GM18517 (cell line): ENCODE results near the gene BARHL1.

Experiments
- ATAC-seq: cut with Tn5 transposase; IDR thresholded peaks from one replicate; pipeline ENCODE4 v1.9.1; 2021; ENCODE audit warnings: mild to moderate bottlenecking, moderate library complexity; ENCODE audit not compliant: unreplicated experiment

Gene BARHL1

DNA sequence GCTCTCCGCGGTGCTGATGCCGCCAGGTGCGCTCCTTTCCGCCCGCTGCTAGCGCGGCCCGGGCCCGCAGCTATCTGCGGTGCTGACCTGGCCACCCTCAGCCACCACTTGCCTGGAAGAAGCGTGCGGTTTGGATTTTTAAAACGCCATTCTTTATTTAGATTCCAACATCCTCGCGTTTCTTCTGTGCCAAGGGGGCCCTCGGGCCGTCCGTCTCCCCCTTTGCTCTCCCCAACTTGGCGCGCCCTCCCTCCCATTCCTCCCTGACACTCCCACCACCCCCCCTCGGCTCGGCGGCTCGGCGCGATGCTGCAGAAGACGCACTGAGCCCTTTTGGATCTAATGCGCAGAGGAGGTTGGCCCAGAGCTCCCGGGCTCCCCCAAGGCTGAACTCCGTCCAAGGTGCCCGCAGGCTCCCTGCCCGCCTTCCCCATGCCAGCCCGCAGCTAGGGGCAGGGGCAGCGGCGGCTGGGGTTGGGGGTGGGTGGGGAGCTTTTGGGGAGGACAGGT, at the start of gene BARHL1:
BARHL1 (plus strand) TSS at position 331 of the 510 bp plus-strand sequence. CDS start 192 bp downstream, outside the sequence.
- ATAC-seq = no peak

DNA sequence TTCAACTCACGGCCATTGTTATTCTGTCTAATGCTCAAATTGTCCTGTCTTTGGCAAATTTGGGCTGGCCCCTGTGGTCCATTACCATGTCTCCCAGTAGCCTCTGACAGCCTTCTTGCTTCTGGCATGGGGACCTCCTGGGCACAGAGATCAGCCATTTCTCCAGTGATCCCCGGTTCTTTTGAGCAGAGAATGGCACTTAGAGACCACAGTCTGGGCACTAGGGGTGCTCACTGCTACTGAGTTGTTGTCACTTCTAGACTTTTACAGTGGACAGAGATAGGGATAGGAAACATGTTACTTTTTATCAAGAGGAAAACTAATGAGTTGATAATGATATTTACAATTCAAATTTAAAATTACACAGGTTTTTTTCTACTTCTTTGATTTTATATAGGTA, 47.6 kb upstream of the BARHL1 start:
- ATAC-seq = no peak

DNA sequence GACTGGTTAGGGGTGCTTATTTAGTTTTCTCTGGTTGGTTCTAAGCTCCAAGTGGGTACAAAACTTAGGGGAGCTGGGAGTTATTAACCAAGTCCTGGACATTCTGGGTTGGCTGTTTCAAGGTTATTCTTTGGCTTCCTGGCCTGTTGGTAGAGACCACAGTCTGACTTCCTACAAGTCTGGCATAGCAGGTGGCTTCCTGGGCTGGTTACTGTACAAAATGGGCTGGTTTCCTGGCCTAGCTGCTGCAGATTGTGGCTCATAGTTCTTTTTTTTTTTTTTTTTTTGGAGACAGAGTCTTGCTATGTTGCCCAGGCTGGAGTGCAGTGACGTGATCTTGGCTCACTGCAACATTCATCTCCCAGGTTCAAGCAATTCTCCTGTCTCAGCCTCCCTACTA, 46.3 kb upstream of the BARHL1 start:
- ATAC-seq = no peak

DNA sequence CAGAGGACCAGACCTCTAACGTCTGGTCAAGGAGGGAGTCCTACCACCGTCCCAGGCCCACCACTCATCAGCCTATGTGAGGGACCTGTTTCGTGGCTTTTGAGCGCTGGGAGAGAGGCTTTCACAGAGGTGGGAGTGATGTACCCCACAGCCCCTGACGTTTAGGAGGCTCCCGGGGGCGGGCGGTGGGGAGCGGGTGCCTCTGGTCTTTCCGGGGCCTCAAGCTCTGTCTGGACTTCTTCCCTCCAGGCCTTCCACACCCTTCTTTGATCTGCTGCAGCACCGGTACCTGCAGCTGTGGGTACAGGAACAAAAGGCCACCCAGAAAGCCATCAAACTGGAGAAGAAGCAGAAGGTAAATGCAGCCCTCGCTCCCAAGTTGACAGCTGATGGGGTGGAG, 45.1 kb upstream of the BARHL1 start:
- ATAC-seq = no peak

DNA sequence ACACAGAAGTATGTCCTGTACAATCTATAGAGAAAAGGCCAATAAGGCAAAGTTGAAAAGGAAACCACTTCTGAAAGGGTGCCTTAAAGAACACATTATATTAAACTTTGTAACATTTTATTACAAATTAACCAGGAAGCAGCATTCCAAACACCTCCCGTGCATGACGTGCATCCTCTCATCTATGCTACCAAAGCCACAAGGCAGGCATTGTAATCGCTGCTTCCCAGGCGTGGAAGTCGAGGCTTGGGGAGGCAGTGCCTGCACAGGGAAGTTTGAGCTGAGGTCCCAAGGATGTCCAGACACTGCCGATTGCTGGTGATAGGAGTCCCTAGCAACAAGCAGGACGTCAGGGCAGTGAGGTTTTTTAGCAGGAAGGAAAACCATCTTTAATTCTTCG, 44.3 kb upstream of the BARHL1 start:
- no peak for ATAC-seq

DNA sequence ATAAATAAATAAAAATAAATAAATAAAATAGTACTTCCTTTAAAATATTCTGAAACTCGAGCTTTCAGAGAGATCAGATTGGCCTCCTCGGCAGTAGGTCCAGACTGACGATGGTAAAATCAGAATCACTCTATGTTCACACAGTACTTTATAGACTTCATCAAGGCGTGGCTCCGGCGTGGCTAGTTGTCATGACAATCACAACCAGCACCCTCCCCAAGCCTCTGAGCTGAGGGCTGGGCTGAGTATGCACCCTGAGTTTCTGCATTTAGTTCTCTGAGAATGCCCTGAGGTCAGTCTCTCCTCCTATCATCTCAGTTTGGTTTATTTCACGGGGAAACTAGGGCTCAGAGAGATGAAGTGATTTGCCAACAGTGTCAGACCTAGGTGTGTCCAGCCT, 43.3 kb upstream of the BARHL1 start:
- ATAC-seq = no peak

DNA sequence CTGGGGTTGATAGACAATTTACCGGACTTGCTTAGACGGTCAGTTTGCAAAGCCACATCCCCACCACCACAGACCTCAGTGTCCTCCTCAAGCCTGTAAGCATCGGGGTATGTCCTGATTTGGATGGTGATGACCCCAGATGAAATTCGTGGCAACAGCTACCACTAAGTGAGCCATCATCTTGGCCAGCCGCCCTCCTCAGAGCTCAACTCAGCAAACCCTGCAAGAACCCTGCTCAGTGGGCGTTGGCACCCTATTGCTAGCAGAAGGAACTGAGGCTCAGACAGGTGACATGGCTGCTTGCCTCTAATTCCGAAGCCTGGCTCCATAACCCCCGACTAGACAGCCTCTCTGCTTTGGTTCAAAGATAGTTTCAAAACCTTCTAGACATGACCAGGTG, 41.4 kb upstream of the BARHL1 start:
- ATAC-seq = no peak

DNA sequence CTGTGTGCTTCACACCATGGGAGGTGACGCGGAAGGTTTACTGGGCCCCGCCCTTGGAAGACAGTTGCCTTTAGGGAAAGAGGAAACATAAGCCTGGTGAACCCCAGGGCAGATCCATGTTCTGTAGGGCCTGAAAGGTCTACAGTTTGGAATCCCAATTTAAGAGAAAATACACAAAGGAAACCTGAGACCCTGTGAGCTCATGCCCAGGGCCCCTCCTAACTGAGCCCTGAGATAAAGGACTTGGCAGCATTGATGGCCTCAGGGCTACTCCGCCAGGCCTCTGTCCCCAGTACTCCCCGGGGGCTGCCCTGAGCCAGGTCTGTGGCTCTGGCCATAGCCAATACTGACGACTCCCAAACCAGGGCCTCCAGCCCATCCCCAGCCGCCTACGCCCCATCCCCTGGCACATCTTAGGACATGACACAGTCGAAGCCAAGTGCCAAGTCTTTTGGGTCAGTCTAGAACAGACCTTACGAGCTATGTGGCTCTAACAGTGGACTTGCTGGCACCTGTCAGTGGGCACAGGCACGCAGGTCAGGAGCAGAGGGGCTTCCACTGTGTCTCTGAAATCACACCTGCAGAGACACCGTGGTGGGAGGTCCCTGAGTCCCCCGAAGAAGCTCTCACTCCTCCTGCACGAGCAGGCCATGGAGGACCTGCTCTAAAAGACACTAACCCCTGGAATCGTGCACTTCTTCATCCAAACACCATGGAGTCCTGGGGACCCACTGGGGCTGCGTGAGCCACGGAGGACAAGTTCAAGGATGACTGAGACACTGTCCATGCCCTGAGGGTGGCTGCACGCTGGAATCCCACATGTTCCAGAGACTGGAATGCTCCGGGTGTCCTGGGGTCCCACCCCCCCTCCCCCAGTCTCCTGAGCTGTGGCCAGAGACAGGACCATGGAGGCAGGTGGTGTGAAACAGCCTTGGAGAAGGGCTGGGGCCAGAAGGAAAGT, 40.3 kb upstream of the BARHL1 start:
- no peak for ATAC-seq

DNA sequence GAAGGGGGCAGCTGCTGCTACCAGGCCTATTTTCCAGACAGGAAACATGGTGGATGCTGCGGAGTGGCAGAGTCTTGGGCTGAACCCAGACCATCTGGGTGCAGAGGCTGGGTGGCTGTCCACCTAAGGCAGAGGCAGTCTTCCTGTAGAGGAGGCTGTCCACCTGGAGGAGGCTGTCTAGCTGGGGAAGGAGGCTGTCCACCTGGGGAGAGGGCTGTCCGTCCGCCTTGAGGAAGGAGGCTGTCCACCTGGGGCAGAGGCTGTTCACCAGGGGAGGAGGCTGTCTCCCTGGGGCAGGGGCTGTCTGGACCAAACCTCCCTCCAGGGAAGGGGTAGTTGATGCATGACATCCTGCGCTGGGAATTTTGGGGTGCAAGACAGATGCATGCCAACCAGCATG, 39.2 kb upstream of the BARHL1 start:
- no peak for ATAC-seq

DNA sequence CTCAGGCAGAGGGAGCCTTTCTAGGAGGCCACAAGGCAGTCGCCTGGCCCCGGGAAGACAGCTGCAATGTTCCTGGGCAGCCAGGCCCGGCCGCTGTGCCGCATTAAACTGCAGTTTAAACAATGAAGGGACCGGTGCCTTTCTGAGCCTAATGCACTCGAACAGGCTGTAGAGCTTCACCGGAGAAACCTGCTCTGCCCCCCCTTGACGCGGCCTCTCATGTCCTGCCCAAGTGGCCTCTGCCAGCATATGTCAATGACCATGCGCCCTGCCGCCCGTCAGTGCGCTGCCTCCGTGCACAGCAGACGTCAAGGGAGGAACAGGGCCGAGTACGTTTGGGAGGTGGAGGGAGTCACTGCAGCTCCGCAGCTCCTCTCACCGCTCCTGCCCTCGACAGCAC, 38.4 kb upstream of the BARHL1 start:
- ATAC-seq = no peak

DNA sequence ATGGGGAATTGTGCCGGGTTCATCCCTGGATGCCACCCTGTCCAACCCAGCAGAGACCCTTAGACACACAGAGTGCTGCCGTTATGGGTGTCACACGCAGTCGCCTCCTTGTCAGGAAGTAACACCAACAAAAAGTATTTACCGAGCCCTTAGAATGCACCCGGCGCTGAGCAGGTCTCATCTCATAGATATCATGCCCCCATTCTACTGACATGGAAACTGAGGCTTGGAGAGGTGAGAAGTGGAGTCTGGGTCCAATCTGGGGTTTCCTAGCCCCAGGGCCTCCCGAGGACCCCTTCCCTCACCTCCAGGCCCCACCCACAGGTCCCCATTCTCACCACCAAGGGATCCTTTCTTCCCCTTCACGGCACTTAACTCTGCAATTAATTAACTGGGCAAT, 36.8 kb upstream of the BARHL1 start:
- ATAC-seq = no peak

DNA sequence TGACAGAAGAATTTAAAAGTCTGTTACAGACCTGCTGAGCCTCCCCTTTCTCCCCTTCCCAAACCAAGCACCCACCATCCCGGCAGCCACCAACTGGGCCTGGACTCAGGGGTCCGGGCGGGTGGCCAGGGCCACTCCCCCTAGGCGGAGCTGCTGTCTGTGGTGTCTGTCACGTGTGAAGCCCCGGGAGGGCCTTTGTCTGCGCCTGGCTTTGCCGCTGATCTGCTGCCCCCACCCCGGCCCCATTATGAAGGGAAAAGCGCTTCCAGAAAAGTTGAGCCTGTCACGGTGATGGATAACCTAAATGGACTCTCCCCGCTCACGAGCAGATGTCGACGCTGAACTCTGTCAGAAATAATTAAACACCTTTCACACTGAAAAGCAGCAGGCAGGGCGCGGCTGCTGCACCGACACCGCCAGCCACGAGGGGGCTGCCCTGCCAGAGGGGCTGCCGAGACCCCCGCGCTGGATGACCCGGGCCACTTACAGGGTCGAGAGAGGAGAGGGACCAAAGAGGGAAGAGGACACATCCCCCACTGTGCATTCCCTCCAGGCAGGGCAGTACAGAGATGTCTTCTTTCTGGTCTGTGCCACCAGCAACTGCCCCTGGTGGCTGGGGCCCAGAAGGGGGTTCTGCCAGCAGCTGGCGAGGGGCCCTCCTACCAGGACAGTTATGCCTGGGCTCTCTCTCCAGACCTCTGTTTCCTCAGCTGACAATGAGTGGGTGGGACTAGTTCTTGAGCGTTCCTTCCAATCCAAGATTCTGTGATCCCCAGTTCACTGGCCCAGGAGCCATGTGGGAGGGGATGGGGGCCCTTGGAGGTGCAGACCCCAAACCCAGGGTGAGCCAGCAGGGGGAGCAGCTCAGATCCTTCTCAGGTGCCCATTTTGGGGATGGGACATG, 36.0 kb upstream of the BARHL1 start:
- no peak for ATAC-seq

DNA sequence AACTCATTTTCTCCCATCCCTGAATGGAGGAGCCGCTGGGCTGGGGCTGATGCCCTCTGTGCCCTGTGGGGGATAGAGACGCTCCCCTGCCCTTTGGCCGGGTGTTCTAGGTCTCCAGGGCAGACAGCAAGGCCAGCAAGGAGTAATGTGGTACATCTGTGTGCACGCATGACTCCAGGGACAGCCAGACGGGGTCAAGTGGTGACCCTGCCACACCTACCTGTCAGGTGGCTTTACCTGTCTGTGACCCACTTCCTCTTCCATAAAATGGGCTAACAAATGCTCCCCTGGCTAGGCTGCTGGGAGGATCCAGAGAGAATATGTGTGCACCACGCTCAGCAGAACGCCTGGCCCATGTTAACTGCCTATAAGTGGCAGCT, 35.4 kb upstream of the BARHL1 start:
- ATAC-seq = no peak

DNA sequence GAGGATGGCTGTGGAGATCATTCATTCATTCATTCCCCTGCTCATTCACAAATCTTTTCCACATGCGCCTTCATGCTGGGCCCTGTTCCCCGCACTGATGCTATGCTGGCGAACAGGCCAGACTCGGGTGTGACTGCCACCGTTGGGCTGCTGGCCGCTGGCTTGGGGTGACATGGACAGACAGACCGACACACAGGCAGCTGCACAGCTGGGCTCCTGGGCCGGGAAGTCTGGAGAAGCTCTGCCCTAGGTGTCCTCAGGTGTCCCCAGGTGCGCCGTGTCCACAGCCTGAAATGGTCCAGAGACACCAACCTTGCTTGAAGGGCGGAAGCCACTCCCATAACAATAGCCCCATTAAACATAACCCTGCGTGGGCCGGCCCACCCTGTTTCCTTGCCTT, 35.0 kb upstream of the BARHL1 start:
- ATAC-seq = no peak

DNA sequence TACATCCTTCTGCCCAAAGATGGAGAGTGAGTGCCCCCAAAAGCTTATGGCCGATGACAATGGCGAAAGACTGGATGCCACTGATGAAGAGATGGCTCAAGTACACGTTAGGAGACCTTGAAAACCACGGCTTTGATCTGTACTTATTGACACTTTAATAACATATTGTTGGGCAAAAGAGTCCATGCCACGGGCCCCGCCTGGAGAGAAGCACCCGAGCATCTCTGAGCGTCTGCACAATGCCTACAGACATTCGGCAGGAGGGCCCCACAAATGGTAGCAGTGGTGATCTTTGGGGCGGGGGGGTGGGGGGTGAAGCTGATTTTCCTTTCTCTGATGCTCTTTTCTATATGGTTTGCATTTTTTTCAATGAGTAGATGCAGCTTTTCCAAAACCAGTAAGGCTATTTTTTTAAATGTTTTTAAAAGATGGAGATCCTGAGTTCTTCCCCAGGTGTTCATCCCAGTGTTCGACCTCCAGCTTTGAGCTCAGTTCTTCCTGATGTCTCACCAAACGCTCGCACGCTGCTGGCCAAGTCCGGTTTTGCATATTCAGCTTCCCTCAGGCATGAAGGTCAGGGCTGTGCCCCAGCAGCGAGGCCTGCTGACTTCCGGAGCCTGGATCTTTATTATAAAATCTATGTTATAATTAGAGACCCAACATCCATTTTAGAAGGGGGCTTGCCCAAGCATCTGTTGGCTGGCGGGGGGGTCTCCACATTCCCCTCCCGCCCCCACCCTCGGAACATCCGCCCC, 34.3 kb upstream of the BARHL1 start:
- no peak for ATAC-seq

DNA sequence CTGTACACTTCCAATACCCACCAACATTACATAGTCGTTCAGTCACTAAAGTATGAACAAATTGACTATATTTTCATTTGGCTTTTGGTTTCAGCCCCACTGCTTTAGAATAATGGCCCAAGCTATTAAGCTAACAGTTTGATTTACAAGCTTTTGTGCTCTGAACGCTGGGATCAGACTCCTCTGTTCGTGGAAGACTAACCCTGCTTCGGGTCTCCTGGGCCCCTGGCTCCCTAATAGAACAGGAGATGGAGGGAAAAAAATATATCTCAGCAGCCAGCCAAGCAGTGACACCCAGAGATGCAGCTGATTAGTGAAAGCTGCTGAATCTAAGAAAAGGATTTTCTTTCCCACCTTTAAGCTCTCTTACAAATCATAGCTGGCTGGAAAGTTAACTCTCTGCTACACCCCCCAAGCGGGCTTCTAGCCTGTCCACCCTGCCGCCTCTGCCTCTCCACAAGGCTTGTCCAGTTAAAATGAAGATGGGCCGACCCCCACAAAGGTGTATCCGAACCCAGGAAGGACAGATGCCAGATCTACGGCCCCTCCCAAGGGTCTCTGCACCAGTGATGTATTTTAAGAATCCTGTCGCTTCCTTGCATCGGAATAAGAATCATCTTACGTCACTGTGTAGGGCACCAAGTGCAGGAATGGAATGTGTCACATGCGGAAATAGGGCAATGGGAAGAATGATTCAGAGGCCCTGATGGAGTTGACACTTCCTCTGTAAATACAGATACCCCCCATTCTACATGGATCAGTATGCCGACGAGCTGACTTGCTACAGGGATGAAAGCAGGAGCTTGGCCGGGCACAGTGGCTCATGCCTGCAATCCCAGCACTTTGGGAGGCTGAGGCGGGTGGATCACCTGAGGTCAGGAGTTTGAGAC, 33.4 kb upstream of the BARHL1 start:
- no peak for ATAC-seq

DNA sequence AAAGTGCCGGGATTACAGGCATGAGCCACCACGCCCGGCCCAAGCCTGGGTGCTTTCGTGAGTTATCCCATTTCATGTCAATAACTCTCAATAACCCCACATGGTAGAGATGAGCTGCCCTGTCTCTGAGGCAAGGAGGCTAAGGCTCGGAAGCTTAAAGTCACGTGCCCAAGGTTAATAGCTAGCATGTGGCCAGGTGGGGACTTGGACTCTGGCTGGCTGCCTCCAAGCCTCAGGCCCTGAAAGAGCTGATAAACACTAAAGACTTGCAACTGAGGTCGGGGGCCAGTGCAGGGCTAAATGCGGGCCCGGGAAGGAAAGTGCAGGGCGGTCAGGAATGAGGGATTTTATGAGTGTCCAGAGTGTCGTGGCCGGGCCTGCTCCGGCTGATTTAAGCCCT, 30.9 kb upstream of the BARHL1 start:
- no peak for ATAC-seq

DNA sequence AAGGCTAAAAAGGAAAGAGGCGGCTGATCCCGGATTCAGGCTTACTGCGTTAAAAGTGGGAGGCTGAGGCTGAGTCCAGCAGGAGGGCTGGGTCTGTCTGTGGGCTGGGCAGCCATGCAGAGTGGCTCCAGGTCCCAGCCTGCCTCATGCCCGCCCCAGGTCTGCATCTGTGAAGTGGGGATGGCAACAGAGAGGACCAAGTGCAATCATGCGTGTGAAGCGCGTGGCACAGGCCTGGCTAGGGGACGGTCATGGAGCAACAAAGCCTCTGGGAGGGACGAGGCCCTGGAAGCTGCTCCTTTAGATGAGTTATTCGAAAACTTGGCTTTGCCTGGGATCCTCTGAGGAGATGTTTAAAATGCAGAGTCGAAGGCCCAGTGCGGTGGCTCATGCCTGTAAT, 30.4 kb upstream of the BARHL1 start:
- no peak for ATAC-seq

DNA sequence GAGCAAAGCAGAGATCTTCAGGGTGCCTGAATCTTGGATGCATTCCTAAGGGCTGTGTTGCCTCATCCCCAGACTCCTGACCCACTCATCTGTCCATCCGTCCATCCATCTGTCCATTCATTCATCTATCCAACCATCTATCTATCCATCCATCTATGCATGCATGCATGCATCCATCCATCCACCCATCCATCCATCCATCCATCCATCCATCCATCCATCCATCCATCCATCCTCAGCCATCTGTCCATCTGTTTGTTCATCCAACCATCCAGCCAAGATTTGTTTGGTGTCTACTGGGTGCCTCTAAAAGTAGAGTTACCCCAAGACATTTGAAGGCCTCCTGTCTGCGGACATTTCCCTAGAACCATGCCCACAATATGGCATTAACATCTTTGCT, 27.7 kb upstream of the BARHL1 start:
- no peak for ATAC-seq

DNA sequence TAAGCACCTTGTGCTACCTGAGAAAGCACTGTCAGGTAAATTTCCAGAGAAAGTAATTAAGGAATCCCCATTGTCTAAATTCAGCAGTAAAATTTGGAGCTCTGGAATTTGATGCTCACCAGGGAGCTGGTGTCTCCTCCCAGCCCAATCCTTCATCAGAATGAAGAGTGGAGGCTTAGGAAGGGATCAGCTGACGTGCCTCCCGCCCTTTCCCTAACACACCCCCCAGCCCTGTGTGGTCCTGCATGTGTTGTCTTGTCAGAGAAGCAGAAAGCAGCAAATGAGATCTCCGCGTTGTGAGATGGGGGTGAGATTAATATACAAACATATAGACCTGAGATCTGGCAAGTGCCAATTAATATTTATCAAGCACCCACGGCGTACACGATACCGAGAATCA, 26.9 kb upstream of the BARHL1 start:
- ATAC-seq = no peak
